NT2/D1 (cell line): ENCODE results near the gene SLC7A10.

Source experiments
- SUZ12 ChIP-seq: IDR thresholded peaks from 2 replicates; pipeline ENCODE4 v1.6.1; 2011; ENCODE audit not compliant: insufficient read length, insufficient read depth; ENCODE audit errors: extremely low read depth
- YY1 ChIP-seq: IDR thresholded peaks from 2 replicates; pipeline ENCODE4 v1.6.1; 2011; ENCODE audit not compliant: insufficient read length, insufficient read depth
- ZNF274 ChIP-seq: IDR thresholded peaks from 2 replicates; pipeline ENCODE4 v1.6.1; 2011; ENCODE audit warnings: mild to moderate bottlenecking, low read depth, low read length

DNA sequence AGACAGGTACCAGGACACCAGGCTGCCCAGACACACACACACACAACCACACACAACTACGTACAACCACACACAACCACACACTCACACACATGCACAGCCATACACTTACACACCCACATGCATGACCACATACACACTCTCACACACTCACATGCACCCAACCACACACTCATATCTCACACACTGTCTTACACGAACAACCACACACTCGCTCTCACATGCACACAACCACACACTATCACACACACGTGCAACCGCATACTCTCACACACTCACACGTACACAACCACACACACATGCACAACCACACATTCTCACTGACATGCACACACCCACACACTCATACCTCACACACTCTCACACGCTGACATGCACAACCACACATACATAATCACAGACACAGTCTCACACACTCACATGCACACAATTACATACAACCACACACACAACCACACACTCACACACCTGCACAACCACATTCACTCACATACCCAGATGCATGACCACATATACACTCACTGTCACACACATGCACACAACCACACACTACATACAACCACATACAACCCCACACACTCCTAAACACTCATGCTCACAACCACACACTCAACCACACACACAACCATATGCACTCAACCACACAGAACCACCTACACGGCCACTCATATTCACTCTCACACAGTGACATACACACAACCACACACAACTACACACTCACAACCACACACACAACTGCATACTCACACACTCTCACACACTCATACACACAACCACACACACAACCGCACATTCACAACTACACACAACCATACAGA, 7.6 kb upstream of the SLC7A10 start:
- TF ChIP-seq ZNF274: no peak
- no peak for TF ChIP-seq SUZ12
- TF ChIP-seq YY1: no peak
